Lung (tissue), 12 donors: ENCODE measurements around the gene TIMP4. TPM values are rescaled to one million over a fixed set of nuclear protein-coding genes. Genes with fewer than 3 reads are reported as not detected.

Source experiments
- ATAC-seq: fragments of 200-7000 bp; cut with Tn5 transposase; one replicate; pipeline ENCODE4 v1.9.1; 2020; ENCODE audit warnings: moderate number of reproducible peaks; ENCODE audit not compliant: insufficient read depth, low FRiP score
- DNase-seq, 3 donors: peaks; one replicate each; pipeline ENCODE4 v3.0.0-alpha.2; 2013 to 2017
- H3K27ac ChIP-seq, 2 donors: one replicate each; pipeline ENCODE4 v1.5.1; 2013; ENCODE audit warnings: mild to moderate bottlenecking in 2 of 2, moderate library complexity in 2 of 2, control low read depth in 1 of 2, inconsistent platforms in 1 of 2, low read depth in 1 of 2, low read length in 1 of 2
- H3K27me3 ChIP-seq, 3 donors: one replicate each; pipeline ENCODE4 v1.5.1; 2013; ENCODE audit warnings: low read length in 2 of 3; ENCODE audit not compliant: control insufficient read depth in 3 of 3, insufficient read depth in 3 of 3
- H3K36me3 ChIP-seq, 4 donors: one replicate each; pipeline ENCODE4 v1.5.1; 2013; ENCODE audit warnings: low read length in 4 of 4, mild to moderate bottlenecking in 1 of 4, moderate library complexity in 1 of 4; ENCODE audit not compliant: control insufficient read depth in 4 of 4, insufficient read depth in 4 of 4
- H3K4me1 ChIP-seq, 5 donors: one replicate each; pipeline ENCODE4 v1.5.1; 2013; ENCODE audit warnings: low read length in 5 of 5, mild to moderate bottlenecking in 2 of 5, moderate library complexity in 1 of 5; ENCODE audit not compliant: control insufficient read depth in 5 of 5, insufficient read depth in 5 of 5
- H3K4me3 ChIP-seq: one replicate; pipeline ENCODE4 v1.5.1; 2013; ENCODE audit warnings: mild to moderate bottlenecking, control low read depth, moderate library complexity
- H3K9ac ChIP-seq, 2 donors: one replicate each; pipeline ENCODE4 v1.5.1; 2013; ENCODE audit warnings: low read length in 2 of 2, control low read depth in 1 of 2; ENCODE audit not compliant: insufficient read depth in 1 of 2
- H3K9me3 ChIP-seq, 4 donors: one replicate each; pipeline ENCODE4 v1.5.1; 2013; ENCODE audit warnings: low read length in 3 of 4, mild to moderate bottlenecking in 1 of 4, moderate library complexity in 1 of 4; ENCODE audit not compliant: control insufficient read depth in 4 of 4, insufficient read depth in 3 of 4
- CTCF ChIP-seq: IDR thresholded peaks from 2 replicates; pipeline ENCODE4 v1.5.1; 2012; ENCODE audit warnings: mild to moderate bottlenecking; ENCODE audit errors: control extremely low read depth, extremely low read depth
- WGBS, 2 donors: extraction: QIAGEN DNeasy Blood & Tissue Kit; methylation state at CpG; one replicate each; pipeline ENCODE4 v1.1.7; 2013; 5-methylcytosine and 5-hydroxymethylcytosine counted together
- polyA plus RNA-seq, 2 donors: library from polyadenylated mRNA; stranded (reverse); fragments of 200-250 nt; gene quantifications; one replicate each; pipeline ENCODE4 v1.2.1, GENCODE V29; 2013
- total RNA-seq, 2 donors: library from RNA; depleted of rRNA in 1 of 2; stranded (reverse); fragments of >200 nt in 1 of 2; gene quantifications; one replicate each; pipeline ENCODE4 v1.2.1, GENCODE V29; 2014 to 2021
- donor health status: control.
- donor health status: control.
- donor health status: Bipolar disorder and iron deficiency.
- donor health status: healthy.
- donor health status: DM: yes; HTN: yes; CAD: no.

The TIMP4 gene
- total and polyA plus RNA-seq, 4 donors = 0.48 to 22.2 (median 9.3) TPM

DNA sequence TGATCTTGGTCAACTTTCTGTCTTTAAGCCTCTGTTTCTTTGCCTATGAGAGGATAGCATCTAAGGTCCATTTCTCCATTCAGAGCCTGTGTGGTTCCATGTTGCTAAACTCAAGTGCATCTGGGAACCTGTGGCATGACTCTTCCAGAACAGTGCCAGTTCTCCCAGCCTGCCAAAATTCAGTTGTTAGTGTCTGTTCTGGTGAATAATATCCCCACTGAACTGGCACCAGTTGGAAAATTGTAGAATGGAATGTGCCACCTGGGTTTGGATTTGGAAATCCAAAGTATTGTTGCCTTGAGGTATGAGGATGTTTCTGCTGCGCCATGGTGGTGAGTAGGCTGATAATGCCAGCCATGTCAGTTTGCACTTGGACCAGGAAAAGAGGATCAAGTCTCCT, 31.3 kb downstream of the TIMP4 start:
- peaks cover 0 to 5% (median 0%) of the 10 kb centered on the region in 3 donors for H3K27me3 ChIP-seq
- H3K4me1 ChIP-seq = no peaks in the 10 kb centered on the region
- DNase-seq (no peak), ATAC-seq (no peak)
- no peak overlapping the region for H3K9ac ChIP-seq
- H3K27ac ChIP-seq = no peak overlapping the region
- WGBS, 2 donors = 89 to 97% methylated on average over 1 of the region's 1 CpG
- H3K9me3 ChIP-seq = no peaks in the 10 kb centered on the region
- H3K36me3 ChIP-seq = no peaks in the 10 kb centered on the region
- TF ChIP-seq CTCF = no peak
- no peak overlapping the region for H3K4me3 ChIP-seq

DNA sequence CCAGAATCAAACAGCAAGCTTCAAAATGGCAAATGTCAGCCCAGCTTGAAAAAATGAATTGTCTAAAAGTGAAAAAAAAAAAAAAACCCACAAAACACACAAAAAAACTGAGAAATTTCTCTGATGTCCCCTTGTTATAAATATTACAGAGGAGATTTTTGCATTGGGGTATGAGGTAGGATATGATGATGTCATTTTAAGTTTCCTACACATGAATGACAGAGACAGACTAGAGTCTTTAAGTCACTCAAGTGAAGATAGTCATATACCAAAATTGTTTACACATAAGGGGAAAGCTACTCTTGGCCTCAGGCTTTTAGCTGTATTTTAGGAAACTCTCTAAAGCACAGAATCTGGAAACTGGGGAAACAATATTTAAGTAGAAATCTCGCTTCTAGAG, 32.9 kb downstream of the TIMP4 start:
- no peak overlapping the region for H3K9ac ChIP-seq
- DNase-seq = no peak
- 77 to 90% methylated on average over 1 of the region's 1 CpG for WGBS, 2 donors
- ATAC-seq = no peak
- no peaks in the 10 kb centered on the region for H3K9me3 ChIP-seq
- no peaks in the 10 kb centered on the region for H3K4me1 ChIP-seq
- no peaks in the 10 kb centered on the region for H3K36me3 ChIP-seq
- peaks cover 0 to 5% (median 0%) of the 10 kb centered on the region in 3 donors for H3K27me3 ChIP-seq
- H3K27ac ChIP-seq = no peak overlapping the region
- no peak for TF ChIP-seq CTCF
- H3K4me3 ChIP-seq = no peak overlapping the region

DNA sequence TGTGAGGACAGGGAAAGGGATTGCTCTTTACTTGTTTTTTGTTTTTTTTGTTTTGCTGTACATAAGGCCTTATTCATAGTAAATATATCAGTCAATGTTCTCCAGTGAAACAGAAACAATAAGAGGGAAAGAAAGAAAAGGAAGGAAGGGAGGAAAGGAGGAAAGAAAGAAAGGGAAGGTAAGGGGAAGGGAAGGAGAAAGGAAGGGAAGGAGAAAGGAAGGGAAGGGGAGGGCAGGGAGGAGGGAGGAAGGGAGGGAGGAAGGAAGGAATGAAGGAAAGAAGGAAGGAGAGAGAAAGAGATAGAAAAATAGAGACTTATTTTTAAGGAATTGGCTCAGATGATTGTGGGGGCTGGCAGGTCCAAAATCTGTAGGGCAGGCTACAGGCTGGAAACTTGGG, 37.2 kb downstream of the TIMP4 start:
- Histone ChIP-seq H3K27ac (no peak overlapping the region), H3K9ac (no peak overlapping the region), H3K4me3 (no peak overlapping the region), H3K27me3 (peaks cover 0 to 2% (median 0%) of the 10 kb centered on the region in 3 donors), H3K9me3 (no peaks in the 10 kb centered on the region), H3K36me3 (no peaks in the 10 kb centered on the region), H3K4me1 (peaks cover 0 to 2% (median 0%) of the 10 kb centered on the region in 5 donors)
- DNase-seq (no peak), ATAC-seq (no peak)
- TF ChIP-seq CTCF = no peak

DNA sequence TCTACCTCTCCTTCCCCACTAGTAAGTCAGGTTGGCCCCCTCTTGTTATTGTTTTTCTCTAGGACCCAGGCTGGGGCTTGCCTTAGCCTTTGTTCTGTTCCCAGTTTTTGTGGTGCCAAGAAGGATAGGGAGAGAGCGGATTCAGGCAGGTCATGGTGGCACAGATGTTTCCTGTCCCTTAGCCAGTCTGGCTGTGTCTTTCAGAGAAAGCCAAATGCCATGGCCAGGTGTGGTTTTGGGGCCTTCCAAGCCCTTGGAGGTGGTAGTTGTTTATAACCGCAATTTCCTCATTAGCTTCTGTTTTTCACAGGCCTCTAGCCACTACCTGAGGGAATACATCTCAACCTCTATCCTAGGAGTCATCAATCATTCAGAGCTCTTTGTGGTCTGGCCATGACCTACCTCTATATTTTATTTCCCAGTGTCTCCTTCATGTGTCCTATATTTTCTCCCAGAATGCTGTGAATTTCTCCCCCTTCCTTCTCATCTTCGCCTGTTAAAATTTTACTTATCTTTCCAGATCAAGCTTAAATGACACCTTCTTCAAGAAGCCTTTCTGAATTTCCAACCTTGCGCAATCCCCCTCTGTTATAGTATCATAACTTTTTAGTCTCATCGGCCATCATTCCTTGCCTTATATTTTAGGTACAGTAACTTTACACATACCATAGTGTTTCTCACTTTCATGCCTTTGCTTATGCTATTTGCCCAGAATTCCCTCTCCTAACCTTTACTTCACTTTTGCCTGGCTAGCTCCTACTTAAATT, 38.2 kb downstream of the TIMP4 start:
- WGBS, 2 donors = 50 to 69% methylated on average over 5 of the region's 5 CpGs
- Histone ChIP-seq H3K9ac (no peak overlapping the region), H3K36me3 (no peaks in the 10 kb centered on the region), H3K9me3 (no peaks in the 10 kb centered on the region), H3K27me3 (peaks cover 0 to 3% (median 2%) of the 10 kb centered on the region in 3 donors), H3K4me3 (no peak overlapping the region), H3K4me1 (peaks cover 0 to 2% (median 0%) of the 10 kb centered on the region in 5 donors), H3K27ac (no peak overlapping the region)
- TF ChIP-seq CTCF = no peak
- ATAC-seq (no peak), DNase-seq (peak in 2 of 3 donors; percentile 13 to 20)
